Prostate gland (tissue), 2 donors: ENCODE results near the gene MARCHF2. TPM values are rescaled to one million over a fixed set of nuclear protein-coding genes. Genes with fewer than 3 reads are reported as not detected.
"Not testable (repeated sequence)": the region's sequence is repeated elsewhere in the genome, so short reads cannot be mapped to it uniquely, and the experiment has no call there.

Experiments used
- DNase-seq: peaks from one replicate; pipeline ENCODE4 v3.0.0-alpha.2; 2019; ENCODE audit warnings: low spot score
- H3K27ac ChIP-seq, 2 donors: fragments of 200-600 bp; sonication (generic); 2 replicates each; pipeline ENCODE4 v1.5.1; 2017 to 2019
- H3K27me3 ChIP-seq: fragments of 200-600 bp; sonication (generic); replicated peaks from 2 replicates; pipeline ENCODE4 v1.5.1; 2019; ENCODE audit not compliant: insufficient read depth
- H3K36me3 ChIP-seq, 2 donors: fragments of 200-600 bp; sonication (generic); 1 replicate in 1 of 2; 2 replicates in 1 of 2; pipeline versions ENCODE4 v1.5.1 to v1.8.1; 2017 to 2019
- H3K4me1 ChIP-seq: fragments of 200-600 bp; sonication (generic); replicated peaks from 2 replicates; pipeline ENCODE4 v1.5.1; 2019
- H3K4me3 ChIP-seq, 2 donors: fragments of 200-600 bp; sonication (generic); 2 replicates each; pipeline ENCODE4 v1.5.1; 2017 to 2019
- H3K9me3 ChIP-seq: fragments of 200-600 bp; sonication (generic); 2 replicates; pipeline ENCODE4 v1.5.1; 2017
- POLR2A ChIP-seq: fragments of 450-650 bp; IDR thresholded peaks from one replicate; pipeline ENCODE4 v1.6.1; 2016; ENCODE audit warnings: antibody characterized with exemption, mild to moderate bottlenecking
- POLR2AphosphoS5 ChIP-seq: sonication (generic); formaldehyde crosslinking; IDR thresholded peaks from one replicate; pipeline ENCODE4 v1.6.1; 2017; ENCODE audit warnings: antibody characterized with exemption
- WGBS: methylation state at CpG from one replicate; pipeline ENCODE4 v1.1.5; 2018; 5-methylcytosine and 5-hydroxymethylcytosine counted together
- intact Hi-C: fragments of 100-400 bp; cut with DNase I; formaldehyde crosslinking; loops from one replicate; pipeline ENCODE4 v1.14.2; 2022
- total RNA-seq, 2 donors: library from RNA; depleted of rRNA; stranded (reverse); fragments of >200 nt; gene quantifications; one replicate each; pipeline ENCODE4 v1.1.0, GENCODE V29; 2016
- TF ChIP-seq, protein P1 (sequence below), 4 experiments: fragments of 200-600 bp in 2 of 4; fragments of 450-650 bp in 2 of 4; sonication (generic) in 2 of 4; IDR thresholded peaks; 1 replicate in 3 of 4; 2 replicates in 1 of 4; pipeline ENCODE4 v1.5.1; 2016 to 2019; ENCODE audit warnings: antibody characterized with exemption in 4 of 4, mild to moderate bottlenecking in 2 of 4, moderate library complexity in 2 of 4

MARCHF2 gene
- total RNA-seq, 2 donors from 2014 or later: 119 to 163 TPM

- Histone ChIP-seq H3K27ac (no peak overlapping the region), H3K4me1 (no peaks in the 10 kb centered on the region), H3K4me3 (no peak overlapping the region), H3K36me3 (no peaks in the 10 kb centered on the region), H3K9me3 (no peaks in the 10 kb centered on the region), H3K27me3 (no peaks in the 10 kb centered on the region)
- no peak for DNase-seq
- TF ChIP-seq POLR2A (no peak), POLR2AphosphoS5 (no peak)
- TF ChIP-seq, protein P1, sequence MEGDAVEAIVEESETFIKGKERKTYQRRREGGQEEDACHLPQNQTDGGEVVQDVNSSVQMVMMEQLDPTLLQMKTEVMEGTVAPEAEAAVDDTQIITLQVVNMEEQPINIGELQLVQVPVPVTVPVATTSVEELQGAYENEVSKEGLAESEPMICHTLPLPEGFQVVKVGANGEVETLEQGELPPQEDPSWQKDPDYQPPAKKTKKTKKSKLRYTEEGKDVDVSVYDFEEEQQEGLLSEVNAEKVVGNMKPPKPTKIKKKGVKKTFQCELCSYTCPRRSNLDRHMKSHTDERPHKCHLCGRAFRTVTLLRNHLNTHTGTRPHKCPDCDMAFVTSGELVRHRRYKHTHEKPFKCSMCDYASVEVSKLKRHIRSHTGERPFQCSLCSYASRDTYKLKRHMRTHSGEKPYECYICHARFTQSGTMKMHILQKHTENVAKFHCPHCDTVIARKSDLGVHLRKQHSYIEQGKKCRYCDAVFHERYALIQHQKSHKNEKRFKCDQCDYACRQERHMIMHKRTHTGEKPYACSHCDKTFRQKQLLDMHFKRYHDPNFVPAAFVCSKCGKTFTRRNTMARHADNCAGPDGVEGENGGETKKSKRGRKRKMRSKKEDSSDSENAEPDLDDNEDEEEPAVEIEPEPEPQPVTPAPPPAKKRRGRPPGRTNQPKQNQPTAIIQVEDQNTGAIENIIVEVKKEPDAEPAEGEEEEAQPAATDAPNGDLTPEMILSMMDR (IDR thresholded peaks at IDR 0.05): no peak
- WGBS: 65% methylated on average over 1 of the region's 1 CpG
- intact Hi-C loops: no loop called here
These were observed 35.5 kb upstream of the MARCHF2 start for GRCh38 chr19:8377598-8377997.

DNA sequence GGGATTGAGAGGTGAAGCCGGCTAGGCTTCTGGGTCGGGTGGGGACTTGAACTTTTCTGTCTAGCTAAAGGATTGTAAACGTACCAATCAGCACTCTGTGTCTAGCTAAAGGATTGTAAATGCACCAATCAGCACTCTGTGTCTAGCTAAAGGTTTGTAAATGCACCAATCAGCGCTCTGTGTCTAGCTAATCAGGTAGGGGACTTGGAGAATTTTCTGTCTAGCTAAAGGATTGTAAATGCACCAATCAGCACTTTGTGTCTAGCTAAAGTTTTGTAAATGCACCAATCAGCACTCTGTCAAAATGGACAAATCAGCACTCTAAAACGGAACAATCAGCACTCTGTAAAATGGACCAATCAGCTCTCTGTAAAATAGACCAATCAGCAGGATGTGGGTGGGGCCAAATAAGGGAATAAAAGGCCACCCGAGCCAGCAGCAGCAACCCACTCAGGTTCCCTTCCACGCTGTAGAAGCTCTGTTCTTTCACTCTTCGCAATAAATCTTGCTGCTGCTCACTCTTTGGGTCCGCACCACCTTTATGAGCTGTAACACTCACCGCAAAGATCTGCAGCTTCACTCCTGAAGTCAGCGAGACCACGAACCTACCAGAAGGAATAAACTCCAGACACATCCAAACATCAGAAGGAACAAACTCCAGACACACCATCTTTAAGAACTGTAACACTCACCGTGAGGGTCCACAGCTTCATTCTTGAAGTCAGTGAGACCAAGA lies 33.8 kb upstream of the MARCHF2 start:
- intact Hi-C loops, H3K4me1 ChIP-seq, H3K36me3 ChIP-seq, H3K27ac ChIP-seq, DNase-seq, H3K9me3 ChIP-seq, H3K4me3 ChIP-seq, H3K27me3 ChIP-seq: not testable (repeated sequence)
- 94% methylated on average over 13 of the region's 13 CpGs for WGBS

GRCh38 chr19:8384569-8384968 lies 28.5 kb upstream of the MARCHF2 start:
- H3K4me3 ChIP-seq, H3K27ac ChIP-seq, DNase-seq, H3K4me1 ChIP-seq, H3K27me3 ChIP-seq, intact Hi-C loops, H3K36me3 ChIP-seq, H3K9me3 ChIP-seq: not testable (repeated sequence)
- WGBS: 88% methylated on average over 4 of the region's 4 CpGs

DNA sequence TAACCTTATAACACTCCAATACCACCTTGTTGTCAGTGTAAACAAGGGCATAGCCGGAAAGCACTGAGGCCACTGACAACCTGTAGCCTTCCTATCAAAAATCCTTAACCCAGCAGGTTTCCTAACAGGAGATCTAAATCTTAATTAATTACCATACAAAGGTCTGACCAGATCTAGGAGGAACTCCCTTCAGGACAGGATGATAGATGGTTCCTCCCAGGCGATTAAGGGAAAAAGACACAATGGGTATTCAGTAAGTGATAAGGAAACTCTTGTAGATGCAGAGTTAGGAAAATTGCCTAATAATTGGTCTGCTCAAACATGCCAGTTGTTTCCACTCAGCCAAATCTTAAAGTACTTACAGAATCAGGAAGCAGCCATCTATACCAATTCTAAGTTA lies 28.0 kb upstream of the MARCHF2 start:
- intact Hi-C loops, H3K27ac ChIP-seq, H3K4me1 ChIP-seq, H3K36me3 ChIP-seq, DNase-seq, H3K9me3 ChIP-seq, H3K4me3 ChIP-seq, H3K27me3 ChIP-seq: not testable (repeated sequence)
- 47% methylated on average over 2 of the region's 2 CpGs for WGBS

- WGBS: 66% methylated on average over 3 of the region's 3 CpGs
- H3K4me3 ChIP-seq, DNase-seq, H3K27me3 ChIP-seq, H3K4me1 ChIP-seq, H3K27ac ChIP-seq, H3K9me3 ChIP-seq, H3K36me3 ChIP-seq, intact Hi-C loops: not testable (repeated sequence)
These were observed 27.5 kb upstream of the MARCHF2 start for GRCh38 chr19:8385566-8385965.

DNA sequence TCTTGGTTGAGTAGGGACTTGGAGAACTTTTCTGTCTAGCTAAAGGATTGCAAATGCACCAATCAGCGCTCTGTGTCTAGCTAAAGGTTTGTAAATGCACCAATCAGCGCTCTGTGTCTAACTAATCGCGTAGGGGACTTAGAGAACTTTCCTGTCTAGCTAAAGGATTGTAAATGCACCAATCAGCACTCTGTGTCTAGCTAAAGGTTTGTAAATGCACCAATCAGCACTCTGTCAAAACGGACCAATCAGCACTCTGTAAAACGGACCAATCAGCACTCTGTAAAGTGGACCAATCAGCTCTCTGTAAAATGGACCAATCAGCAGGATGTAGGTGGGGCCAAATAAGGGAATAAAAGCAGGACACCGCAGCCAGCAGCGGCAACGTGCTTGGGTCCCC lies 26.7 kb upstream of the MARCHF2 start:
- H3K9me3 ChIP-seq, H3K4me1 ChIP-seq, H3K27me3 ChIP-seq, H3K4me3 ChIP-seq, intact Hi-C loops, DNase-seq, H3K36me3 ChIP-seq, H3K27ac ChIP-seq: not testable (repeated sequence)
- 87% methylated on average over 9 of the region's 9 CpGs for WGBS

- TF ChIP-seq POLR2A (no peak), POLR2AphosphoS5 (no peak)
- TF ChIP-seq, protein P1 (IDR thresholded peaks at IDR 0.05): no peak
- no peaks in the 10 kb centered on the region for H3K36me3 ChIP-seq
- H3K9me3 ChIP-seq: no peaks in the 10 kb centered on the region
- no peaks in the 10 kb centered on the region for H3K27me3 ChIP-seq
- WGBS: 88% methylated on average over 4 of the region's 4 CpGs
- peak overlapping the region in 1 of 2 donors; percentile 100 for H3K27ac ChIP-seq
- peaks cover 7% of the 10 kb centered on the region for H3K4me1 ChIP-seq
- DNase-seq: no peak
- H3K4me3 ChIP-seq: no peak overlapping the region
- intact Hi-C loops: no loop called here
These were observed 26.1 kb upstream of the MARCHF2 start for GRCh38 chr19:8386990-8387389.
